HepG2 (cell line): ENCODE measurements around the gene LGI2. TPM values are rescaled to one million over a fixed set of nuclear protein-coding genes. Genes with fewer than 3 reads are reported as not detected.

ENCODE experiments used
- ATAC-seq: fragments of 200-7000 bp; cut with Tn5 transposase; 3 replicates; pipeline ENCODE4 v1.9.1; 2020; ENCODE audit warnings: mild to moderate bottlenecking, moderate library complexity
- BruUV-seq: library from RNA; stranded (reverse); fragments of 400-500 nt; replicated peaks from 2 replicates; lab custom pipeline; 2021; lab: Mats Ljungman, UMichigan
- CTCF ChIA-PET: fragments of 300-600 bp; formaldehyde crosslinking; extraction: SDS; loops from one replicate; lab custom pipeline; 2021; ENCODE audit warnings: low total read pairs, inconsistent platforms, low intra/inter-chr PET ratio; lab: Yijun Ruan, JAX
- POLR2A ChIA-PET: fragments of 350-600 bp; sonication (Branson Sonifier 250); formaldehyde crosslinking; loops from one replicate; lab custom pipeline; 2020; ENCODE audit warnings: antibody characterized with exemption, inconsistent platforms; lab: Yijun Ruan, JAX
- DNase-seq: peaks from one replicate; pipeline ENCODE4 v3.0.0-alpha.2; 2015; ENCODE audit warnings: low spot score
- FAIRE-seq: peaks from 3 replicates; lab custom pipeline; 2011; peaks lifted over from hg19 to GRCh38; lab: Jason Lieb, UNC
- H2AFZ ChIP-seq: one replicate; pipeline ENCODE4 v1.6.1; 2011; ENCODE audit warnings: low read length, inconsistent platforms
- H3K27ac ChIP-seq: fragments of 300-600 bp; 3 replicates; pipeline ENCODE4 v1.8.0; 2011; ENCODE audit warnings: mixed run types, mild to moderate bottlenecking, mixed read lengths, low read length, inconsistent platforms; ENCODE audit not compliant: insufficient read depth; ENCODE audit errors: extremely low read length
- H3K27me3 ChIP-seq, 2 experiments: fragments of 200-600 bp in 1 of 2; 2 replicates in 1 of 2; 3 replicates in 1 of 2; pipeline versions ENCODE4 v1.6.0 to v1.8.0; 2011; ENCODE audit warnings: low read length in 2 of 2, mild to moderate bottlenecking in 2 of 2, moderate library complexity in 2 of 2, inconsistent platforms in 1 of 2; ENCODE audit not compliant: insufficient read depth in 2 of 2, control insufficient read depth in 1 of 2
- H3K36me3 ChIP-seq, 2 experiments: fragments of 200-600 bp in 1 of 2; replicated peaks in 1 of 2; 2 replicates in 1 of 2; 3 replicates in 1 of 2; pipeline versions ENCODE4 v1.5.1 to v1.8.0; 2011; ENCODE audit warnings: low read length in 2 of 2, inconsistent platforms in 1 of 2; ENCODE audit not compliant: insufficient read depth in 2 of 2, control insufficient read depth in 1 of 2
- H3K4me1 ChIP-seq: 2 replicates; pipeline ENCODE4 v1.5.1; 2012; ENCODE audit warnings: low read length, inconsistent platforms; ENCODE audit not compliant: insufficient read depth
- H3K4me2 ChIP-seq: 2 replicates; pipeline ENCODE4 v1.6.0; 2011; ENCODE audit warnings: low read depth, low read length, inconsistent platforms
- H3K4me3 ChIP-seq, 3 experiments: fragments of 200-600 bp in 1 of 3; sonication (generic), shearing (Covaris generic) in 1 of 3; replicated peaks in 1 of 3; 2 replicates each; pipeline ENCODE4 v1.5.1; 2011 to 2016; ENCODE audit warnings: low read length in 3 of 3, inconsistent platforms in 2 of 3, low read depth in 2 of 3, mild to moderate bottlenecking in 2 of 3, control low read depth in 1 of 3, mixed read lengths in 1 of 3; ENCODE audit not compliant: insufficient read depth in 1 of 3
- H3K79me2 ChIP-seq: one replicate; pipeline ENCODE4 v1.6.1; 2011; ENCODE audit warnings: low read length, inconsistent platforms; ENCODE audit not compliant: insufficient read depth
- H3K9ac ChIP-seq: 2 replicates; pipeline ENCODE4 v1.6.0; 2011; ENCODE audit warnings: mild to moderate bottlenecking, low read depth, low read length, inconsistent platforms; ENCODE audit not compliant: insufficient read depth
- H3K9me3 ChIP-seq: 2 replicates; pipeline ENCODE4 v1.5.1; 2012; ENCODE audit warnings: mild to moderate bottlenecking, low read length
- H4K20me1 ChIP-seq: 2 replicates; pipeline ENCODE4 v1.6.0; 2011; ENCODE audit warnings: inconsistent platforms, mild to moderate bottlenecking, low read length, moderate library complexity; ENCODE audit not compliant: insufficient read depth
- ATAD3A ChIP-seq: sonication (generic); formaldehyde crosslinking; IDR thresholded peaks from 2 replicates; pipeline ENCODE4 v1.4.0; 2020; ENCODE audit warnings: missing genetic modification reagents
- DR1 ChIP-seq: sonication (generic); formaldehyde crosslinking; IDR thresholded peaks from 2 replicates; pipeline ENCODE4 v1.8.0; 2021; ENCODE audit warnings: mild to moderate bottlenecking, missing genetic modification reagents, inconsistent platforms
- KDM5B ChIP-seq: sonication (generic); formaldehyde crosslinking; IDR thresholded peaks from 2 replicates; pipeline ENCODE4 v1.4.0; 2020; ENCODE audit warnings: missing genetic modification reagents, mild to moderate bottlenecking, borderline replicate concordance
- MIXL1 ChIP-seq: IDR thresholded peaks from 2 replicates; pipeline ENCODE4 v1.6.1; 2016
- TERF1 ChIP-seq: sonication (generic); formaldehyde crosslinking; IDR thresholded peaks from 2 replicates; pipeline ENCODE4 v1.8.0; 2022; ENCODE audit warnings: mild to moderate bottlenecking, missing genetic modification reagents, moderate library complexity
- XRCC5 ChIP-seq: fragments of 200-400 bp; formaldehyde crosslinking; optimal IDR thresholded peaks from 2 replicates; pipeline ENCODE3; 2017; ENCODE audit warnings: mild to moderate bottlenecking, low read length
- ZFX ChIP-seq: sonication (generic); formaldehyde crosslinking; IDR thresholded peaks from 2 replicates; pipeline ENCODE4 v1.4.0; 2020; ENCODE audit warnings: mild to moderate bottlenecking, low read depth, missing genetic modification reagents, moderate library complexity
- ZNF142 ChIP-seq: sonication (generic); formaldehyde crosslinking; IDR thresholded peaks from 2 replicates; pipeline ENCODE4 v1.4.0; 2020; ENCODE audit warnings: missing genetic modification reagents
- ZNF18 ChIP-seq: sonication (generic); formaldehyde crosslinking; IDR thresholded peaks from 2 replicates; pipeline ENCODE4 v1.8.0; 2022; ENCODE audit warnings: mild to moderate bottlenecking, missing genetic modification reagents; ENCODE audit not compliant: insufficient replicate concordance
- ZNF24 ChIP-seq: fragments of 450-650 bp; IDR thresholded peaks from 2 replicates; pipeline ENCODE4 v1.6.1; 2017; ENCODE audit warnings: antibody characterized with exemption, mild to moderate bottlenecking
- ZNF335 ChIP-seq: sonication (generic); formaldehyde crosslinking; IDR thresholded peaks from 2 replicates; pipeline ENCODE4 v1.4.0; 2020; ENCODE audit warnings: missing genetic modification reagents
- ZNF883 ChIP-seq: sonication (generic); formaldehyde crosslinking; IDR thresholded peaks from 2 replicates; pipeline ENCODE4 v1.5.1; 2020; ENCODE audit warnings: mild to moderate bottlenecking, missing genetic modification reagents; ENCODE audit errors: not compliant biosample characterization
- WGBS: methylation state at CpG from one replicate; pipeline ENCODE4 v1.1.6; 2017; ENCODE audit warnings: low lambda C conversion rate; 5-methylcytosine and 5-hydroxymethylcytosine counted together
- in situ Hi-C: cut with HindIII; loops from 2 replicates; pipeline ENCODE4 v1.10.0; 2017; ENCODE audit warnings: low pct_unique_long_range_greater_than_20kb; ENCODE audit not compliant: extremely low pct_ligation_motif_present
- intact Hi-C: fragments of 100-400 bp; cut with micrococcal nuclease; formaldehyde crosslinking; loops from one replicate; pipeline ENCODE4 v1.10.0; 2022; ENCODE audit not compliant: unreplicated experiment
- polyA plus RNA-seq, 8 experiments: library from polyadenylated mRNA; depleted of rRNA in 3 of 8; stranded (reverse) in 7 of 8; unstranded in 1 of 8; fragments of >200 nt; fragmentation: Illumina TruSeq in 4 of 8; extraction: Trizol in 4 of 8; gene quantifications; 2 replicates each; pipeline versions ENCODE4 v1.2.1 to v1.2.3, GENCODE V29; 2011 to 2016; ENCODE audit warnings: low read depth in 4 of 8, missing spikeins in 1 of 8, mixed read lengths in 1 of 8; ENCODE audit not compliant: insufficient read depth in 1 of 8
- total RNA-seq, 5 experiments: library from RNA; depleted of rRNA; stranded (reverse); fragments of >200 nt; fragmentation: Illumina TruSeq; extraction: Trizol; gene quantifications; 2 replicates each; pipeline ENCODE4 v1.2.3, GENCODE V29; 2016; ENCODE audit warnings: low read depth in 1 of 5

Gene LGI2
- total and polyA plus RNA-seq, 2 of the 13 experiments (the other 11 are each of a cell fraction or from before 2014, with no cell fraction given) = not detected

DNA sequence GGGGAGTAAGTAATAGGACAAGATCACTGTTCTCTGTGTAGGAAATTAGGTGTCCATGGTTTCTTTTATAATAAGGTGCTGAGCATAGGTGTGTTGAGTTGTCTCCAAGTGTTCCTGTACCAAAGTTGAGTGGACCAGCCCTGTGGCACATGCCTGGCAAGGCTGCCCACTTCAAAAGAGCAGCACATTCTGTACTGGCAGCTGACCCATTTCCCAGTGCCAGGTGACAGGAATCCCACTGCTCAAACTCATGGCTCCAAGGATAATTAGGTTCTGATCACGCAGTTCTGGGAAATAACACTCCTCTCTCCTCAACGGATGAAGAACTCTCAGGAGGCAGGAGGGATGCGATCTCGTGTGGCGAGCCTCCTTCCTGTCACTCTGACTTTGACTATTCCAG is 12.8 kb upstream of the LGI2 start:
- Histone ChIP-seq H3K36me3 (no peaks in the 10 kb centered on the region), H3K4me1 (no peaks in the 10 kb centered on the region), H3K4me3 (no peak overlapping the region), H3K27ac (no peak overlapping the region), H2AFZ (no peak overlapping the region), H4K20me1 (no peaks in the 10 kb centered on the region), H3K4me2 (no peak overlapping the region), H3K9me3 (no peaks in the 10 kb centered on the region), H3K9ac (no peak overlapping the region), H3K27me3 (peaks cover 0 to 26% of the 10 kb centered on the region in 2 experiments; a peak in 2 of 5 replicates), H3K79me2 (no peaks in the 10 kb centered on the region)
- CTCF ChIA-PET = no interaction called here
- POLR2A ChIA-PET = no interaction called here
- DNase-seq (no peak), ATAC-seq (no peak), FAIRE-seq (no peak)
- TF ChIP-seq ZNF18 (CRISPR knock-in tag) (no peak), ZFX (CRISPR knock-in tag) (no peak), XRCC5 (no peak), KDM5B (CRISPR knock-in tag) (no peak), DR1 (CRISPR knock-in tag) (no peak), ZNF24 (no peak), ATAD3A (no peak), ZNF335 (no peak), TERF1 (CRISPR knock-in tag) (no peak), MIXL1 (no peak), ZNF142 (CRISPR knock-in tag) (no peak), ZNF883 (CRISPR knock-in tag) (no peak)
- in situ Hi-C loops = no loop called here
- BruUV-seq = no TSS peak
- intact Hi-C loops = no loop called here
- 36% methylated on average over 5 of the region's 5 CpGs for WGBS
